Epithelial cell of proximal tubule (primary cell): ENCODE results near the gene CSNK1G1. TPM values are rescaled to one million over a fixed set of nuclear protein-coding genes. Genes with fewer than 3 reads are reported as not detected.
A peak's percentile ranks its signal among the peaks of the same experiment; 100 is the strongest.
"Not testable (repeated sequence)": the region's sequence is repeated elsewhere in the genome, so short reads cannot be mapped to it uniquely, and the experiment has no call there.

Source experiments
- DNase-seq: peaks from one replicate; pipeline ENCODE4 v3.0.0-alpha.2; 2011; ENCODE audit warnings: low read depth
- H3K4me3 ChIP-seq: 2 replicates; pipeline ENCODE4 v1.5.1; 2011; ENCODE audit warnings: low read depth, mild to moderate bottlenecking, low read length
- CTCF ChIP-seq: conservative IDR thresholded peaks from 2 replicates; pipeline ENCODE4 v1.5.1; 2012; ENCODE audit warnings: low read depth, mild to moderate bottlenecking, low read length
- total RNA-seq: library from RNA; depleted of rRNA; stranded (reverse); fragments of >200 nt; gene quantifications from 2 replicates; pipeline ENCODE4 v1.2.3, GENCODE V29; 2015

CSNK1G1 gene
- 12.0 and 12.3 TPM in 2 replicates for total RNA-seq

- H3K4me3 ChIP-seq = peak within 1 kb of the TSS; percentile 85
- peak; percentile 61 for TF ChIP-seq CTCF
- peak; percentile 83 for DNase-seq
Observed at GRCh38 chr15:64355944-64356709, at the start of gene CSNK1G1. CSNK1G1 (minus strand) TSS chr15:64356173; CDS start chr15:64300499, 55,674 bp downstream.

- no peak overlapping the region for H3K4me3 ChIP-seq
- no peak for DNase-seq
- no peak for TF ChIP-seq CTCF
Observed at GRCh38 chr15:64400583-64400982, 44.6 kb upstream of the CSNK1G1 start.

GRCh38 chr15:64398575-64398974 is 42.6 kb upstream of the CSNK1G1 start:
- no peak for TF ChIP-seq CTCF
- DNase-seq = no peak
- H3K4me3 ChIP-seq = no peak overlapping the region

GRCh38 chr15:64396789-64397188 is 40.8 kb upstream of the CSNK1G1 start:
- TF ChIP-seq CTCF = no peak
- DNase-seq = no peak
- no peak overlapping the region for H3K4me3 ChIP-seq

- H3K4me3 ChIP-seq, DNase-seq: not testable (repeated sequence)
Observed at GRCh38 chr15:64392471-64392870, 36.5 kb upstream of the CSNK1G1 start.

GRCh38 chr15:64389036-64389435 is 33.1 kb upstream of the CSNK1G1 start:
- peak overlapping the region; percentile 92 for H3K4me3 ChIP-seq
- TF ChIP-seq CTCF = no peak
- no peak for DNase-seq

GRCh38 chr15:64387562-64388168 is 31.7 kb upstream of the CSNK1G1 start, which contains the start of gene TRIP4:
TRIP4 (plus strand) TSS chr15:64387836; CDS start chr15:64387864, 28 bp downstream.
- TF ChIP-seq CTCF = no peak
- H3K4me3 ChIP-seq = peak within 1 kb of the TSS; percentile 92
- peak; percentile 79 for DNase-seq
